H1 (cell line): ENCODE measurements around the gene PCDHGA2. TPM values are rescaled to one million over a fixed set of nuclear protein-coding genes. Genes with fewer than 3 reads are reported as not detected.
"Not testable (repeated sequence)": the region's sequence is repeated elsewhere in the genome, so short reads cannot be mapped to it uniquely, and the experiment has no call there.

Experiments
- CTCF ChIA-PET: fragments of 300-600 bp; sonication (Branson Sonifier 250); formaldehyde crosslinking; loops from one replicate; lab custom pipeline; 2021; ENCODE audit not compliant: partially characterized antibody; lab: Charles Lee
- POLR2A ChIA-PET: fragments of 300-600 bp; sonication (Branson Sonifier 250); formaldehyde crosslinking; loops from one replicate; lab custom pipeline; 2021; ENCODE audit warnings: inconsistent platforms; ENCODE audit not compliant: partially characterized antibody; lab: Charles Lee
- DNase-seq, 2 experiments: peaks; one replicate each; pipeline versions ENCODE4 v3.0.0 to v3.0.0-alpha.2; 2010 to 2022; ENCODE audit warnings: low spot score in 2 of 2, low read depth in 1 of 2, mixed read lengths in 1 of 2
- FAIRE-seq: peaks from 2 replicates; lab custom pipeline; 2011; peaks lifted over from hg19 to GRCh38; lab: Jason Lieb, UNC
- H2AFZ ChIP-seq: 2 replicates; pipeline ENCODE4 v1.8.1; 2012; ENCODE audit warnings: low read length, inconsistent platforms
- H2AK5ac ChIP-seq: 2 replicates; pipeline ENCODE4 v1.6.1; 2013; ENCODE audit warnings: low read depth, low read length
- H2BK120ac ChIP-seq: replicated peaks from 2 replicates; pipeline ENCODE3; 2013; ENCODE audit warnings: low read depth, low read length, inconsistent platforms
- H2BK12ac ChIP-seq: 2 replicates; pipeline ENCODE4 v1.6.1; 2013; ENCODE audit warnings: low read depth, low read length
- H2BK15ac ChIP-seq: 2 replicates; pipeline ENCODE4 v1.6.1; 2013; ENCODE audit warnings: low read length
- H2BK20ac ChIP-seq: 2 replicates; pipeline ENCODE4 v1.6.1; 2013; ENCODE audit warnings: low read length
- H2BK5ac ChIP-seq: 2 replicates; pipeline ENCODE4 v1.6.1; 2013; ENCODE audit warnings: low read depth, low read length
- H3K14ac ChIP-seq: 2 replicates; pipeline ENCODE4 v1.6.1; 2013; ENCODE audit warnings: inconsistent platforms; ENCODE audit not compliant: insufficient read length
- H3K18ac ChIP-seq: 2 replicates; pipeline ENCODE4 v1.6.1; 2013; ENCODE audit warnings: low read length; ENCODE audit errors: extremely low read depth
- H3K23ac ChIP-seq: 2 replicates; pipeline ENCODE4 v1.6.1; 2013; ENCODE audit warnings: inconsistent platforms; ENCODE audit not compliant: insufficient read length
- H3K23me2 ChIP-seq: 2 replicates; pipeline ENCODE4 v1.6.1; 2013; ENCODE audit warnings: low read depth, low read length
- H3K27ac ChIP-seq: 2 replicates; pipeline ENCODE4 v1.6.1; 2011; ENCODE audit warnings: low read depth, low read length, inconsistent platforms
- H3K27me3 ChIP-seq, 4 experiments: replicated peaks in 1 of 4; 1 replicate in 1 of 4; 2 replicates in 3 of 4; pipeline versions ENCODE4 v1.6.1 to v1.8.1; 2011 to 2013; ENCODE audit warnings: low read length in 3 of 4, mild to moderate bottlenecking in 3 of 4, inconsistent platforms in 2 of 4, mixed read lengths in 2 of 4, moderate library complexity in 1 of 4; ENCODE audit not compliant: control insufficient read depth in 3 of 4, insufficient read depth in 3 of 4; ENCODE audit errors: extremely low read depth in 1 of 4
- H3K36me3 ChIP-seq, 4 experiments: 2 replicates each; pipeline versions ENCODE4 v1.6.1 to v1.8.1; 2011 to 2013; ENCODE audit warnings: mild to moderate bottlenecking in 4 of 4, low read length in 3 of 4, moderate library complexity in 2 of 4, control low read depth in 1 of 4, inconsistent platforms in 1 of 4; ENCODE audit not compliant: insufficient read depth in 4 of 4, control insufficient read depth in 2 of 4
- H3K4ac ChIP-seq: replicated peaks from 2 replicates; pipeline ENCODE3; 2013; ENCODE audit warnings: low read length, low read depth, mixed read lengths, inconsistent platforms; ENCODE audit not compliant: insufficient read length
- H3K4me1 ChIP-seq, 4 experiments: replicated peaks in 1 of 4; 1 replicate in 1 of 4; 2 replicates in 3 of 4; pipeline versions ENCODE4 v1.6.1 to v1.8.1; 2011 to 2013; ENCODE audit warnings: low read length in 3 of 4, inconsistent platforms in 2 of 4, mixed read lengths in 1 of 4; ENCODE audit not compliant: insufficient read depth in 4 of 4, control insufficient read depth in 3 of 4
- H3K4me2 ChIP-seq, 2 experiments: 2 replicates each; pipeline versions ENCODE4 v1.6.1 to v1.8.1; 2011 to 2013; ENCODE audit warnings: low read depth in 2 of 2, low read length in 2 of 2, control low read depth in 1 of 2, inconsistent platforms in 1 of 2, mild to moderate bottlenecking in 1 of 2; ENCODE audit not compliant: insufficient read depth in 1 of 2
- H3K4me3 ChIP-seq, 4 experiments: fragments of 200-600, 300-600 bp in 1 of 4; sonication (generic), shearing (Covaris generic), sonication (Bioruptor Twin) in 1 of 4; 2 replicates each; pipeline versions ENCODE4 v1.5.1 to v1.8.1; 2011 to 2016; ENCODE audit warnings: low read length in 4 of 4, low read depth in 3 of 4, control low read depth in 2 of 4, inconsistent platforms in 2 of 4, mild to moderate bottlenecking in 2 of 4, mixed read lengths in 1 of 4, moderate library complexity in 1 of 4; ENCODE audit not compliant: insufficient read depth in 2 of 4; ENCODE audit errors: extremely low read depth in 1 of 4
- H3K56ac ChIP-seq: replicated peaks from 2 replicates; pipeline ENCODE3; 2013; ENCODE audit warnings: low read depth, mild to moderate bottlenecking, mixed read lengths, low read length, inconsistent platforms; ENCODE audit not compliant: insufficient read length
- H3K79me1 ChIP-seq: 2 replicates; pipeline ENCODE4 v1.6.1; 2013; ENCODE audit warnings: low read depth, low read length, control low read depth
- H3K79me2 ChIP-seq, 2 experiments: 2 replicates each; pipeline versions ENCODE4 v1.6.1 to v1.8.1; 2012 to 2013; ENCODE audit warnings: low read length in 2 of 2, mild to moderate bottlenecking in 2 of 2, inconsistent platforms in 1 of 2; ENCODE audit not compliant: insufficient read depth in 2 of 2, control insufficient read depth in 1 of 2
- H3K9ac ChIP-seq, 4 experiments: replicated peaks in 1 of 4; 1 replicate in 1 of 4; 2 replicates in 3 of 4; pipeline versions ENCODE4 v1.6.1 to v1.8.1; 2011 to 2013; ENCODE audit warnings: low read depth in 3 of 4, low read length in 3 of 4, control low read depth in 2 of 4, mild to moderate bottlenecking in 2 of 4, moderate library complexity in 2 of 4, inconsistent platforms in 1 of 4; ENCODE audit errors: extremely low read depth in 1 of 4
- H3K9me3 ChIP-seq, 2 experiments: 2 replicates each; pipeline versions ENCODE4 v1.6.1 to v1.8.1; 2012 to 2013; ENCODE audit warnings: mild to moderate bottlenecking in 2 of 2, moderate library complexity in 2 of 2, control low read depth in 1 of 2, inconsistent platforms in 1 of 2, low read depth in 1 of 2, low read length in 1 of 2, mixed read lengths in 1 of 2; ENCODE audit not compliant: insufficient read depth in 2 of 2
- H4K20me1 ChIP-seq, 2 experiments: replicated peaks in 1 of 2; 2 replicates each; pipeline versions ENCODE3 to v1.8.1; 2011 to 2013; ENCODE audit warnings: inconsistent platforms in 2 of 2, low read length in 2 of 2, mild to moderate bottlenecking in 1 of 2; ENCODE audit not compliant: insufficient read depth in 2 of 2, control insufficient read depth in 1 of 2
- H4K5ac ChIP-seq: 2 replicates; pipeline ENCODE4 v1.6.1; 2013; ENCODE audit warnings: low read length, low read depth, mixed read lengths, inconsistent platforms; ENCODE audit not compliant: insufficient read length
- H4K8ac ChIP-seq: 2 replicates; pipeline ENCODE4 v1.8.0; 2013; ENCODE audit warnings: mild to moderate bottlenecking, moderate library complexity, low read length, inconsistent platforms; ENCODE audit not compliant: insufficient read depth; ENCODE audit errors: extremely low read depth
- H4K91ac ChIP-seq: replicated peaks from 2 replicates; pipeline ENCODE3; 2013; ENCODE audit warnings: low read length, mixed read lengths, inconsistent platforms; ENCODE audit not compliant: insufficient read length
- WGBS, 2 experiments: shearing (Covaris generic) in 1 of 2; methylation state at CpG; one replicate each; pipeline versions ENCODE4 v1.1.6 to v1.1.7; 2013 to 2015; ENCODE audit warnings: low lambda C conversion rate in 2 of 2, mixed read lengths in 2 of 2, inconsistent platforms in 1 of 2, low coverage in 1 of 2, missing lambda C conversion rate in 1 of 2; ENCODE audit not compliant: insufficient replicate concordance in 2 of 2, insufficient coverage in 1 of 2, insufficient read length in 1 of 2; ENCODE audit errors: extremely low coverage in 1 of 2, missing lambda C conversion rate in 1 of 2; 5-methylcytosine and 5-hydroxymethylcytosine counted together
- polyA plus RNA-seq, 7 experiments: library from polyadenylated mRNA; depleted of rRNA in 3 of 7; stranded (reverse) in 5 of 7; unstranded in 2 of 7; fragments of >200 nt in 5 of 7; fragments of 200-250 nt in 2 of 7; gene quantifications; 1 replicate in 5 of 7; 2 replicates in 1 of 7; 4 replicates in 1 of 7; pipeline versions ENCODE4 v1.2.1 to v1.2.3, GENCODE V29; 2011 to 2013; ENCODE audit warnings: missing spikeins in 2 of 7, mixed read lengths in 2 of 7
- total RNA-seq: library from RNA; stranded (reverse); fragmentation: NEBNext Ultra II Directional; extraction: Animal tissue kit (Norgen Biotek cat#: 25700); gene quantifications from 2 replicates; pipeline ENCODE4 v1.2.1, GENCODE V29; 2021

The PCDHGA2 gene
- total and polyA plus RNA-seq, 2 of the 8 experiments (the other 6 are each of a cell fraction or from before 2014, with no cell fraction given): 0.32 to 0.39 TPM

DNA sequence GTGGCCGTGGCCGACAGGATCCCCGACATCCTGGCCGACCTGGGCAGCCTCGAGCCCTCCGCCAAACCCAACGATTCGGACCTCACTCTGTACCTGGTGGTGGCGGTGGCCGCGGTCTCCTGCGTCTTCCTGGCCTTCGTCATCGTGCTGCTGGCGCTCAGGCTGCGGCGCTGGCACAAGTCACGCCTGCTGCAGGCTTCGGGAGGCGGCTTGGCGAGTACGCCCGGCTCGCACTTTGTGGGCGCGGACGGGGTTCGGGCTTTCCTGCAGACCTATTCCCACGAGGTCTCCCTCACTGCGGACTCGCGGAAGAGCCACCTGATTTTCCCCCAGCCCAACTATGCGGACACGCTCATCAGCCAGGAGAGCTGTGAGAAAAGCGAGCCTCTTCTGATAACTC, 7.5 kb downstream of the PCDHGA2 start:
- POLR2A ChIA-PET, H3K4me2 ChIP-seq, H3K18ac ChIP-seq, H3K79me1 ChIP-seq, H2BK12ac ChIP-seq, H3K23me2 ChIP-seq, H4K20me1 ChIP-seq, H3K23ac ChIP-seq, H2AK5ac ChIP-seq, H3K9ac ChIP-seq, H3K14ac ChIP-seq, H3K4ac ChIP-seq, DNase-seq, H3K4me1 ChIP-seq, H3K79me2 ChIP-seq, H2BK120ac ChIP-seq, H4K8ac ChIP-seq, H3K27ac ChIP-seq, H3K4me3 ChIP-seq, FAIRE-seq, H3K56ac ChIP-seq, H3K36me3 ChIP-seq, H2BK5ac ChIP-seq, H3K27me3 ChIP-seq, H2BK15ac ChIP-seq, H2AFZ ChIP-seq, H4K91ac ChIP-seq, H4K5ac ChIP-seq, H2BK20ac ChIP-seq: not testable (repeated sequence)
- peaks cover 24 to 25% of the 10 kb centered on the region in 2 experiments for H3K9me3 ChIP-seq
- 94% methylated on average over 18 of the region's 35 CpGs; no CpG with 5 or more reads in 1 of the 2 experiments for WGBS, 2 experiments
- CTCF ChIA-PET: interaction anchor here (1.3 to 3.8 kb wide), 7 partner anchors 10 to 122 kb away, joined by 3 to 15 read pairs (median 10); partner anchors contain the start of genes PCDHB14 and PCDHB15
